ENCODE data around the gene KLHDC4.
"Not testable (repeated sequence)": the region's sequence is repeated elsewhere in the genome, so short reads cannot be mapped to it uniquely, and the experiment has no call there.

KLHDC4 gene

GRCh38 chr16:87787451-87788091 lies 21.8 kb upstream of the KLHDC4 start:
- DNase-seq = not testable (repeated sequence)

DNA sequence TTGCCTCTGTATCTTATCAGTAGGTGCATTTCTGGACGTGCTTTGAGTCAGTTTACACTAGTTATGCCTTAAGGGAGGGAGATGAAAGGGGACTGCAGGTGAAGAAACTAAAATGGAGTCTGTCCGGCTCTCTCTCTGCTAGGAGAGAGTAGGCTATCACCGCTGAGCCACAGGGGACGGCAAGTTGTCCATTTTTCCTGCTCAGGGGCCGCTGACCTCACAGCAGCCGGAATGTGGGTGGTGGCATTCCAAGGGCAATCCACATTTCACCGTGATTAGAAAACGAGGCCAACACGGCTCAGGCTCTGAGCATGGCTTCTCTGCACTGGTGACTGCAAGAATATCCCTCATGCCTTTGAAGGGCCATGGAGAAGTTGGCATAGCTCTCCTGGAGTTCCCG lies 19.0 kb upstream of the KLHDC4 start:
- no peak for DNase-seq

- no peak for DNase-seq
These were observed 16.2 kb upstream of the KLHDC4 start for GRCh38 chr16:87782033-87782432.

GRCh38 chr16:87780385-87780989 lies 14.7 kb upstream of the KLHDC4 start:
- peak; percentile 59 for DNase-seq

GRCh38 chr16:87778830-87779579 lies 13.2 kb upstream of the KLHDC4 start:
- DNase-seq = peak; percentile 96

DNA sequence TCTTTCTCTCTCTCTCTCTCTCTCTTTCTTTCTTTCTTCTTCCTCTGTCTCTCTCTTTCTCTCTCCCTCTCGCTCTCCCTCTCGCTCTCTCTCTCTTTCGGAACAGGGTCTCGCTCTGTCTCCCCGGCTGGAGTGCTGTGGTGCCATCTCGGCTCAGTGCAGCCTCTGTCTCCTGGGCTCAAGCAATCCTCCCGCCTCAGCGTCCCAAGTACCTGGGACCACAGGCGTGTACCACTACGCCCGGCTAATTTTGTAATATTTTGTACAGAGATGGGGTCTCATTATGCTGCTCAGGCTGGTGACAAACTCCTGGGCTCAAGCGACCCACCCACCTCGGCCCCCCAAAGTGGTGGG lies 12.7 kb upstream of the KLHDC4 start:
- DNase-seq = no peak

GRCh38 chr16:87773836-87774235 lies 8.1 kb upstream of the KLHDC4 start:
- not testable (repeated sequence) for DNase-seq

DNA sequence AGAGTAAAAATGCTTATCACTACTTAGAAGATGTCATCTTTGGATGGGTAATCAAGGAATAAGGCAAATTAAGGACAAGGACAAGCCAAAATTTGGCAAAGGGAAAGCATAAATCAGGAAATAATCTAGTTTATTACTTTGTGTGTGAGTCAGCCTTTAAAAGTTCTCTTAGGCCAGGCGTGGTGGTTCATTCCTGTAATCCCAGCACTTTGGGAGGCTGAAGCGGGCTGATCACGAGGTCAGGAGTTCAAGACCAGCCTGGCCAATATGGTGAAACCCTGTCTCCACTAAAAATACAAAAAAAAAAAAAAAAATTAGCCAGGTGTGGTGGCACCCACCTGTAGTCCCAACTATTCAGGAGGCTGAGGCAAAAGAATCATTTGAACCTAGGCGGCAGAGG lies 1.7 kb upstream of the KLHDC4 start:
- not testable (repeated sequence) for DNase-seq

DNA sequence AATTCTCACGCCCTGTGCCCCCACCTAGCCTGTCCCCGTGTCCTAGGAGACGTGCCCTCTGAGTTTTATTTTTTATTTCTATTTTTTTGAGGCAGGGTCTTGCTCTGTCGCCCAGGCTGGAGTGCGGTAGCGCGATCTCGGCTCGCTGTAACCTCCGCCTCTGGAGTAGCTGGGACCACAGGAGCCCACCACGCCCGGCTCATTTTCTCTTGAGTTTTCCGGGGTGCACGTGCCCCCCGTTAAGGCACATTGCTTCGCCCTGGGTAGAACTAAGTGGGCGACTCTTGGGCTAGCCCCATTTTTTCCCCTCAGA lies 655 bp upstream of the KLHDC4 start:
- no peak for DNase-seq

DNA sequence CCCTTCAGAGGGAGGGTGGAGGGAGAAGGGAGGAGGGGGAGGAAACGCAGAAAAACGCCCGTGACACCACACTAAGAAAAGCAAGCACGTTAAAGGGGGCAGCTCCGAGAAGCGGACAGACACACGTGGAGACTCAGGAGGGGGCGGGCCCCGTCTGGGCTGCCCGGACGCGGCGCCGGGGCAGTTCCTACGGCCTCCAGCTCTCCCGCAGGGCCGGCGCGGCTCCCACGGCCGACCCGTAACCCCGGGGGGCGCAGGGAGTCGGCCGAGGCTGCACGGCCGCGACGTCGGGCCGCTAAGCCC lies 362 bp downstream of the KLHDC4 start:
- DNase-seq = peak; percentile 39

DNA sequence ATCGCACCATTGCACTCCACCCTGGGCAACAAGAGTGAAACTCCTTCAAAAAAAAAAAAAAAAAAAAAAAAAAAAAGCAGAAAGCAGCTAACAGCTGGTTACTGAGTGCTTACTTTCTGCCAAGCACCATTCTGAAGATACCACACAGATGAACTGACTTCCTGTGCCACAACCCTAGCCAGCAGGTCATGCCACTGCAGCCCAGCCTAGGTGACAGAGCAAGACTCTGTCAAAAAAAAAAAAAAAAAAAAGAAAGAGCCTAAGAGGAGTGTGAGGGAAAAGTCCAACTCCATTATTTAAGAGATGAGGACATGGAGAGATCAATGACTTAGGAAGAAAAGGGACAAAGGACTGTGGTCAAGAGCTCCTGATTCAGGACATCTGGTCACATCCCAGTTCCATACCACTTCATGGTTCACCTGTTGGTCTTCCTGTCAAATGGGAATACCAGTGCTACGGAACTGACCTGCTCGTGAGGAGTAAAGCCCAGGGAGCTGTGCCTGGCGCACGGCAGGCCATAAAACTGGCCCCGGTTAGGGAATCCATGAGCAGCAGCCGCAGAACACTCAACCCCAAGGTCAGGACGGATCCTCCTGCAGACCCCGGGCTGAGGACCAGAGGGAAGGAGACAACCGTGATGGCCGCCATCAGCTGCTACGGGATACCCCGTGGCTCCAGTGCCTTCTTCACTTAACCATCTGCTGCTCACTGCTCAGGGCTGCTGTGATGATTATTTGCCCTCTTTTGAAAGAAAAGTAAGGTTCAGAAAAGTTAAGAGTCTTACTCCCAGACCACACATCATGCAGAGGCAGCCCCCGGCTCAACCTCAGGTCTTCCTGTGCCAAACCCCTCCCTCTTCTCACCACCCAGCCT lies 950 bp downstream of the KLHDC4 start:
- DNase-seq = no peak

DNA sequence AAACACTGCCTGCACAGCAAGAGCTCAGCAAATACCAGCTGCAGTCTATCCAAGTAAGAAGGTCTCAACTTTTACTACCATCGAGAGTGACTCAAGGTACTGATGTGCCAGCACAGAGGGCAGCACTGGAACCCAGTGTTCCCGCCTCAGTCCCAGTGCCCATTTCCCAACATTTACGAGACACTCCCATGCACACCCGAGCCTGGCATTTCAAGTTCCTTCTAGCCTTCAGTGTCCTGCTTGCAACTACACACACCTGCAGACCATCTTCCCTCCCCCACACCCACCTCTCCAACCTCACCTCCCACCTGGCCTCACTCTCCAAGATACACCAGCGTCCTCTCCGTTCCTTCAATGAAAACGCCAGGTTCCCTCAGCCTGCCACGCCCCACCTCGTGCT lies 3.2 kb downstream of the KLHDC4 start:
- no peak for DNase-seq

DNA sequence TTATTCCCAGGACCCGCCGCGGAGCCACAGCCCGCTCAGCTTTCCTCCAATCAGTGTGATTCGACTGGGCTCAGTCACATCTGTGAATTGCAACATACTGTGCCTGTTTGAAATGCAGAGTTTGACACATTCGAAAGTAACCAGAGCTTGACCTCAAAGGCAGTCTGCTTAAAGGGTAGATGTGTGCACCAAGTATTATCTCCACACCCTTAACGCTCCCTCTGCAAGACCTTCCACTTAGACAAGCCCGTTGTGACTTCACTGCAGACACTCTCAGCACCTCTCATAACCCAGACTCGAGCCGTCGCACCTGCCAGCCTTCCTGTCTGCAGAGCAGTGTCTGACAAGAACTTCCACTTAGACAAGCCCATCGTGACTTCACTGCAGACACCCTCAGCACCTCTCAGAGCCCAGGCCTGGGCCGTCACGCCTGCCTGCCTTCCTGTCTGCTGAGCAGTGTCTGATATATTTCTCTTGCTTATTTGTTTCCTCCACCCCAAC lies 3.7 kb downstream of the KLHDC4 start:
- DNase-seq = no peak

GRCh38 chr16:87761060-87761459 lies 4.7 kb downstream of the KLHDC4 start:
- DNase-seq = no peak

DNA sequence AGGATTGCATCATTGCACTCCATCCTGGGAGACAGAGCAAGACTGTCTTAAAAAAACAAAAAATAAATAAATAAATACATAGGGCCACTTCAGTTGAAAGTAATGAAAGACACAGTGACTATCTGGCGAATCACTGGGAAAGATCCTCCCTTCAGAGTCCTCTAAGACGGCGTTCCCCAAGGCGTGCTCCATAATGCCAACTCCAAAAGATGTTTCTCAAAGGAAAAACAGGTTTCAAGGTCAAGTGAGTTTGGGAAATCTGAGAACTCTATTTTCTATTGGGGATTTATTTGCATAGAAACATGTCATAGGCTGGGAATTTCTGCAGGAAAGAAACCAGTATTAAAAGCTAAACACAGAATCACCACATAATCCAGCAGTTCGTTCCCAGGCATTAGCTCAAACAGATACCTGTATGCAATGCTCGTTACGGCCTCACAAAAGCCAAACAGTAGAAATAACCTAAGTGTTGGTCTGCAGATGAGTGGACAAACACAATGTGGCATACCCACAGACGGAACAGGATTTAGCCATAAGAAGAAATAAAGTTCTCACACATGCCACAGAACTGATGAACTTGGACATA lies 7.9 kb downstream of the KLHDC4 start:
- no peak for DNase-seq

GRCh38 chr16:87754535-87754934 lies 11.3 kb downstream of the KLHDC4 start:
- no peak for DNase-seq

DNA sequence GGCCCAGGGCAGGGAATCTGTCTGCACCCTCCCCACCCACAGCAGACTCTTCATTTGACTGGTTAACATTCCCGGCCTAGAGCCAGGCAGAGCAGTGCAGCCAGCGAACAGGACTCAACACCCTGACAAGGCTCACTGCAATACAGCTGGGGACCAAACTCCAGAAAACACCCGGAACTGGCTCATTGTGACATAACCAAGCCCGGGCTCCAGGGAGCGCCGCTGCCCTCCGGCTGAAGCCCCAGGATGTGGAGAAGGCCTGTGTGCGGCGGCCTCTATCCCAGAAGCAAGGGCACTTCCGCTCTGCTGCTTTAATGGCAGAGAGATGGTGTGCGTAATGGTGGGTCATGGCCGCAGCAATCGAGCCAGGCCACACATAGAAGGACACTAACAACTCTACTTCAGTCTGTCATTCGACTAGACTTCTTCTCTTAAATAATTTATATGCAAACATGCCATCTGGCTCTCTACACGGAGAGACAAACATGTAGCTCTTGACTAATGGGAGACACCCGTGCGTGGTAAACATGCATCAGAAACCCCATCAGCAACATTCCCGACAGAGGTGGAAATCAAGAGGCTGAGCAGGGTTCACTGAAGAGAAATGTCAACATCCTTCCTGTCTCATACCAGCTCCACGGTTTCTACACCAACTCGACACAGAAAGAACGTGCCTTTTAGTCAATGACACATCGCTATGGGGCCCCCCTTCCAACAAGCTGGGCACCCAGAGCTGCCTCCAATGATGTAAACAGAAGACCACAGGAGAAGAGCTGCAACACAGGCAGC lies 18.0 kb downstream of the KLHDC4 start:
- DNase-seq = no peak

- DNase-seq = no peak
These were observed 19.6 kb downstream of the KLHDC4 start for GRCh38 chr16:87746178-87746577.

DNA sequence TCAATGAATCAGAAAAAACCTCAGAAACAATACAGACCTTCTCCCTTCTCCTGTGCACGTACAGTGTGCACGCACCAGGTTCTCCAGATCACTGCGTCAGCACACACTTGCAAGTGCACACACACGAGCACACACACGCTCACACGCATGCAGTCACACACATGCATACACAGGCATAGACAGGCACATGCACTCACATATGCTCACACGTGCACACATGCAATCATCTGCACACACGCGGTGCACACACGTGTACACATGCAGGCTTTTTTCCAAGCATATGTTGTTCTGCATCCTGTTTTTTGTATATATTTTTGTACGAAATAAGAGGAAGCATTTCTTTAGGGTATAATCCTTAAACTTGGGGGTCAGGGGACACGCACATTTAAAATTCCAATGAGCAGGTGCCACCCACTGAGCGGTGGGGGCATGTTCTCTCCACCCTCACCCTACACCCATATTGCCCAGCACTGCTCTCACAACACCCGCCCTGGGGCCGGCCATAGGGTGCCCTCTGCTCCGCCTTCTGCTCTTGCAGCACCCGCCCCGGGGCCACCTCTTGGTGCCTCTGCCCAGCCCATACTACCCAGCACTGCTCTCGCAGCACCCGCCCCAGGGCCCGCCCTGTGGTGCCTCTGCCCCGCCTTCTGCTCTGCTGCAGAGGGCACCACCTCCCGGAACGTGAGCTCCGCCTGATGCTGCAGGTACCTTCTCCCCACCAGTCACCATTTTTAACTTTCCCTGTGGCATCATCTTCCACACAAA lies 20.9 kb downstream of the KLHDC4 start:
- DNase-seq = no peak

DNA sequence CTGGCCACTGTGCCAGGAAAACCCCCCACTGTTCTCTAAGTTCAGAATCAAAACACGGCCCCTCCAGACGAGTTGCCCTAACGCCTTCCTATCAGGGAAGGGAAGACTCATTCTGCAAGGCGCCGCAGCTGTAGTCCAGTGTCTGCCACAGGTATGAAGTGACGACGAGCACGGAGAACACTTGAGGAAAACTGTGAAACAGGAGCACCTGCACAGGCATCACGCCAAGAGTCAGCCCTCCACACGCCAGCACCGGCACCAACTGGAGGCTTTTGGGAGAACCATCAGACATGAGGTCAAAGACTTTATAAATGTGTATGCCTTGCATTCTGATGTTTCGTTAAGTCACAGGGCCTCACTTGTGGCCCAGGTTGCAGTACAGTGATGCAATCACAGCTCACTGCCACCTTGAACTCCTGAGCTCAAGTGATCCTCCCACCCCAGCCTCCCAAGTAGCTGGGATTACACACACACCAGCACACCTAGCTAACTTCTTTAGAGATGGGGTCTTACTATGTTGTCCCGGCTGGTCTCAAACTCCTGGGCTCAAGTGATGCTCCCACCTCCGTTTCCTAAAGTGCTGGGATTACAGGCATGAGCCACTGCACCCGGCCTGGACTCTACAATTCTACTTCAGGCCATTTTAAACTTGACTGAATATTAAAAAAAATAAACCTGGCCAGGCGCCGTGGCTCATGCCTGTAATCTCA lies 22.9 kb downstream of the KLHDC4 start:
- no peak for DNase-seq

Data from stimulated activated CD4-positive, alpha-beta T cell treated with anti-CD3 and anti-CD28 coated beads, Interleukin-4, amount 100 ng/mL, for 24 hours (primary cell).